Omental fat pad (tissue), 4 donors: Measurements from ENCODE around the gene ITPRID2. TPM values are rescaled to one million over a fixed set of nuclear protein-coding genes. Genes with fewer than 3 reads are reported as not detected.

ENCODE experiments used
- ATAC-seq: fragments of 150-250 bp; one replicate; pipeline ENCODE4 v1.9.1; 2016; ENCODE audit warnings: mild to moderate bottlenecking, moderate library complexity; ENCODE audit not compliant: low FRiP score
- DNase-seq: peaks from one replicate; pipeline ENCODE4 v3.0.0-alpha.2; 2019; ENCODE audit warnings: low spot score
- total RNA-seq, 4 donors: library from RNA; depleted of rRNA; stranded (reverse); fragments of >200 nt; gene quantifications; one replicate each; pipeline ENCODE4 v1.1.0, GENCODE V29; 2016
- TF ChIP-seq, protein P1 (sequence below), 3 donors: fragments of 450-650 bp; IDR thresholded peaks; one replicate each; pipeline ENCODE4 v1.5.1; 2016 to 2017; ENCODE audit warnings: antibody characterized with exemption in 3 of 3, mild to moderate bottlenecking in 3 of 3, moderate library complexity in 2 of 3

The ITPRID2 gene
- total RNA-seq, 4 donors from 2014 or later: 54.7 to 94.6 (median 70.6) TPM

DNA sequence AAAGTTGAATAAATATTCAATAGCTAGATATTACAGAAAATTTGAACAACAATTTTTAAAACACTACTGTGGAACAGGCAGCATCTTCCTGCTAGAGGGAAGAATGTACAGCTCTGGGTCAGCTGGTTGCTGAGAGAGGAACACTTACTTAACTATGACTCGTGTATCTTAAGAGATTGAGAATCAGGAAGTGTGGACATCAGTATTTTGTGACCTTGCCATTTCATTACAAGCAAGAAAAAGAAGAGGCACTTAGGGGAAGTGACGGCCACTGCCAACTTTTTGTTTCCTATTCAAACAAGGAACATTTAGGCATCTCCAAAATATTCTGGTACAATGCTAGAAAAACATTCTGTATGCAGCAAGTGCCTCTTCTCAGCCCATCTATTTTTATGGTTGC lies 45.9 kb downstream of the ITPRID2 start:
- ATAC-seq: no peak
- TF ChIP-seq, protein P1, sequence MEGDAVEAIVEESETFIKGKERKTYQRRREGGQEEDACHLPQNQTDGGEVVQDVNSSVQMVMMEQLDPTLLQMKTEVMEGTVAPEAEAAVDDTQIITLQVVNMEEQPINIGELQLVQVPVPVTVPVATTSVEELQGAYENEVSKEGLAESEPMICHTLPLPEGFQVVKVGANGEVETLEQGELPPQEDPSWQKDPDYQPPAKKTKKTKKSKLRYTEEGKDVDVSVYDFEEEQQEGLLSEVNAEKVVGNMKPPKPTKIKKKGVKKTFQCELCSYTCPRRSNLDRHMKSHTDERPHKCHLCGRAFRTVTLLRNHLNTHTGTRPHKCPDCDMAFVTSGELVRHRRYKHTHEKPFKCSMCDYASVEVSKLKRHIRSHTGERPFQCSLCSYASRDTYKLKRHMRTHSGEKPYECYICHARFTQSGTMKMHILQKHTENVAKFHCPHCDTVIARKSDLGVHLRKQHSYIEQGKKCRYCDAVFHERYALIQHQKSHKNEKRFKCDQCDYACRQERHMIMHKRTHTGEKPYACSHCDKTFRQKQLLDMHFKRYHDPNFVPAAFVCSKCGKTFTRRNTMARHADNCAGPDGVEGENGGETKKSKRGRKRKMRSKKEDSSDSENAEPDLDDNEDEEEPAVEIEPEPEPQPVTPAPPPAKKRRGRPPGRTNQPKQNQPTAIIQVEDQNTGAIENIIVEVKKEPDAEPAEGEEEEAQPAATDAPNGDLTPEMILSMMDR (IDR thresholded peaks at IDR 0.05): no peak
- no peak for DNase-seq

DNA sequence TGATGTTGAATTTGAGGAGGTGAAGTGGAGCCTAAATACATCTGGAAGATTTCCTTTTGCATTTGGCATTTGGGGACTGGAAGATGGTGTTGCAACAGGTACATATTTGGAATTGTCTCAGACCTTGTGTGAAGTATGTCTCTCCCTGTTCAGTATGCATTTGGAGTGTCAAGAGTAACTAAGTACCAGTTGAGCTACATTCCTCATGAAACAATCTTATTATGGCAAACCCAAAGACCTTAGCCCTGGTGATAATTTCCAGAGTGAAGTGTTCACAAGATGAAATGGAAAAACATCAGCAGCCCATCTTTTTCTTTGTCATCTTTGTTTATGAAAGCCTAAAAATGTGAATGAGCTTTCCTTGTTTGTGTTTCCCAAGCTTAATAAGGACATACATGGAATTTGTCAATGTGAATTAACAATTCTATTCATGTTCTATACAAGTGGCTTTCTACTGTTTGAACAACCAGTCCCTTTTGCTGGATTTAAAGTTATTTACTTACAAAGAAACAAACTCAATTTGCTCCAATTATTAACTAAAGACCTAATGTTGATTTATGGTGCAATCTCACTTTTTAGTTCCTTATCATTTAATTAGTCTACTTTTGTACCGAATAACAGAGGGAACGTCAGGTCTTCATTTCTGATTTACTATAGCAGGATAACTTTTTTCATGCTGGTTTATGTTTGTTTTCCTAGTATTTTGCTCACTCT lies 52.0 kb downstream of the ITPRID2 start:
- TF ChIP-seq, protein P1 (IDR thresholded peaks at IDR 0.05): no peak
- DNase-seq: no peak
- ATAC-seq: no peak

DNA sequence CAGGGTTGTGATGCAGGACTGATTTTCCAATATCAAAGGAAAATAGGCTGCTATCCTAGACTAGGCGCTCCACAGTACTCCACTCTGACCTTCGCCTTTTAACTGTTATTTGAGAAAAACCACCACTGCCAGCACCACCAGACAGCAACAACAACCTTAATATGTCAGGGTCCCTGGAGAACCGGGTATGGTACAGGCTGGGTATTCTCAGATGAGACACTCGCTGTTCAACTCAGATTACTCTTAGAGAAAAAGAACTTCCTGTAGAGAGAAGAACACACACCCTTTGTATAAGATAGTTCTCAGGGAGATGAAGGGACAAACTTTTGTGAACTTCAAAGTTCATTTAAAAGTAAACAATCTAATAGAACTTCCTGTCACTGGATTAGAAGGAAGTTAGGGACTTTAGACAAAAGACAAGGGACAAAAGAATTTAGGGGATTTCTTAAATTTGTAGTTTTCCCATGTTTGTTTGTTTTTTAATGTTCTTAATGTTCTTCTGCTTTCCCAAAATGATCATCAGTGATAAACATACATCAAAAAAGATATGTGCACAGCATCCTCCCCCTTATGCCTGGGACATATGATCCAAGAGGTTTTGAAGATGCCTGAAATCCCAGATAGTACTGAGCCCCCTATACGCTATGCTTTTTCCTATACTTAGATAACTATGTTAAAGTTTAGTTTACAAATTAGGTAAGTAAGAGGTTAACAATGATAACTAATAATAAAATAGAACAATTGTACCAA lies 52.8 kb downstream of the ITPRID2 start:
- TF ChIP-seq, protein P1 (IDR thresholded peaks at IDR 0.05): no peak
- ATAC-seq: no peak

DNA sequence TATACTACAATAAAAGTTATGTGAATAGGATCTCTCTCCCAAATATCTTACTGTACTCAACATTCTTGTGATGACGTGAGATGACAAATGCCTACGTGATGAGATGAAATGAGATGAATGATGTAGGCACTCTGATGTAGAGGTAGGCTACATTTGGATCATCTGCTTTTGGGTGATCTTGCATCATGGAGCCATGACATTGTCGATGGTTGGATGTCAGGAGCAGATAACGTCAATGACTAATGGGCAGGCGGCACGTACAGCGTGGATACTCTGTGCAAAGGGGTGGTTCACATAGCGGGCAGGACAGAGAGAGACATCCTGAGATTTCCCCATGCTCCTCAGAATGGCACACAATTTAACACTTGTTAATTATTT lies 53.4 kb downstream of the ITPRID2 start:
- TF ChIP-seq, protein P1 (IDR thresholded peaks at IDR 0.05): no peak
- no peak for DNase-seq

More for the DNA sequence above, 52.8 kb downstream of the ITPRID2 start:
- no peak for DNase-seq

DNA sequence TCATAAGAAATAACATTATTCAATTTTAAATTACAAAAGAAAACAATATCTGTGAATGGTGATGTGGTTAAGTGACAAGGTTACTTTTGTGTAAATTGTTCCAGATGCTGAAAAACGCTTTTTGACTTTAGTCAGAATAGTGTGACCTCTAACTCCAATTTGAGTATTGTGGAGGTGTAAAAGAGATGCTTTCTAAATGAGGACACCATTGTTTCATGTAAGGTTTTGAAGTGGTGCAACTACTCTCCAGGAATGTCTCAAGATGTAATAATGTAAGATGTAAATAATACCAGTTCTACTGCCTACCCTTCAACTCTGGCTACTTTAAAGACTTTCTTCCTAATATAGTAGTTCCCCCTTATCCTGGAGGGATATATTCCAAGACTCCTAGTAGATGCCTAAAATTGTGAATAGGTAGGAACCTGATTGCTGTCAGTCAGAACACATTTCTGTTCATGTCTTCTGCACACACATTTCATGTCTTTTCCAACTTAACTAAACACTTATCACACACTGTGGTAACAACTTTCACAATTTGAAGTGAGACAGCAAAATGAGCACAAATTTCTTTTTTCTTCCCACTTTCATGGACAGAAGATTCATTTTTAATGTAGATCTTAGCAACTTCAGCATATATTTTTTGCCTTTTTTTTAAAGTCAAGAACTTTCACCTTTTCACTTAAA lies 55.1 kb downstream of the ITPRID2 start:
- ATAC-seq: no peak
- DNase-seq: no peak
- TF ChIP-seq, protein P1 (IDR thresholded peaks at IDR 0.05): no peak

More for the DNA sequence above, 53.4 kb downstream of the ITPRID2 start:
- no peak for ATAC-seq

DNA sequence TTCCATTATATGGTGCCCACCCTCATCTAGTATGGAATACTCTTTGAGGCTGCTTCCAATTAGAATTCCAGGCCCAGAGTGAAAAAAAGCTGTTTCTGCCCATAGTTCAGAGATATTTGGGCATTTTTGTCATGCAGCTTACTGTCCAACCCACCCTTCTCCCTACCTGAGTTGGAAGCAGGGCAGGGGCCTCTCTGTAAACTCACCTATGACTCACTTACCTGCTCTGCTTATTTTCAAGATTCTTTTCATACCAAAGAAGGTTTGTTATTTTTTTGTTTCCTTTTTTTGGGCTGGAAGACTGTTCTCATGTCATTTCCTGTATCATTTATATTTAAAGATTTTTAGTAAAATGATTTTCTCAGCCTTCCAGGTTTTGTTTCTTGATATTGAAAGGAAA lies 55.7 kb downstream of the ITPRID2 start:
- TF ChIP-seq, protein P1 (IDR thresholded peaks at IDR 0.05): no peak
- ATAC-seq (no peak), DNase-seq (no peak)
